A673 (cell line): ENCODE measurements around the gene CTNNBL1. TPM values are rescaled to one million over a fixed set of nuclear protein-coding genes. Genes with fewer than 3 reads are reported as not detected.

Experiments used
- BruUV-seq: library from RNA; stranded (reverse); fragments of 400-500 nt; replicated peaks from 2 replicates; lab custom pipeline; 2021; lab: Mats Ljungman, UMichigan
- CTCF ChIA-PET: fragments of 300-600 bp; sonication (Branson Sonifier 250); formaldehyde crosslinking; loops from one replicate; lab custom pipeline; 2022; ENCODE audit warnings: antibody characterized with exemption; lab: Charles Lee
- POLR2A ChIA-PET: fragments of 300-600 bp; sonication (Branson Sonifier 250); formaldehyde crosslinking; loops from one replicate; lab custom pipeline; 2022; ENCODE audit warnings: antibody characterized with exemption; ENCODE audit not compliant: low non-redundant PET; lab: Charles Lee
- DNase-seq: peaks from one replicate; pipeline ENCODE4 v3.0.0-alpha.2; 2015; ENCODE audit warnings: low spot score
- H3K27ac ChIP-seq: fragments of 200-600 bp; sonication (generic); 2 replicates; pipeline ENCODE4 v1.5.1; 2016; ENCODE audit warnings: mixed run types, low read depth, mild to moderate bottlenecking, mixed read lengths, antibody characterized with exemption, low read length; ENCODE audit not compliant: poor library complexity, severe bottlenecking
- H3K27me3 ChIP-seq: fragments of 200-600 bp; sonication (generic); replicated peaks from 2 replicates; pipeline ENCODE4 v1.6.1; 2017; ENCODE audit warnings: mixed run types, low read depth, mild to moderate bottlenecking, mixed read lengths, antibody characterized with exemption, low read length; ENCODE audit not compliant: insufficient read depth, poor library complexity
- H3K36me3 ChIP-seq: fragments of 200-600 bp; sonication (generic); 2 replicates; pipeline ENCODE4 v1.6.1; 2016; ENCODE audit warnings: mixed run types, mild to moderate bottlenecking, mixed read lengths, antibody characterized with exemption, low read length; ENCODE audit not compliant: insufficient read depth, poor library complexity, severe bottlenecking
- H3K4me1 ChIP-seq: fragments of 200-600 bp; sonication (generic); 2 replicates; pipeline ENCODE4 v1.6.1; 2017; ENCODE audit warnings: mixed run types, mild to moderate bottlenecking, mixed read lengths, antibody characterized with exemption, low read length; ENCODE audit not compliant: insufficient read depth, poor library complexity, severe bottlenecking
- H3K4me3 ChIP-seq: fragments of 200-600 bp; sonication (generic); 2 replicates; pipeline ENCODE4 v1.5.1; 2016; ENCODE audit warnings: low read depth, mixed run types, mild to moderate bottlenecking, mixed read lengths, low read length; ENCODE audit not compliant: poor library complexity, severe bottlenecking
- H3K9me3 ChIP-seq: fragments of 200-600 bp; sonication (generic); 2 replicates; pipeline ENCODE4 v1.6.1; 2016; ENCODE audit warnings: mixed run types, low read depth, mild to moderate bottlenecking, mixed read lengths, antibody characterized with exemption, low read length; ENCODE audit not compliant: poor library complexity, severe bottlenecking
- CTCF ChIP-seq: fragments of 300-800, 200-600 bp; sonication (generic); conservative IDR thresholded peaks from 2 replicates; pipeline ENCODE4 v1.5.1; 2017; ENCODE audit warnings: low read depth, mild to moderate bottlenecking, antibody characterized with exemption, low read length, moderate library complexity, mixed read lengths
- EZH2 ChIP-seq: fragments of 200-600 bp; sonication (generic); IDR thresholded peaks from 2 replicates; pipeline ENCODE4 v1.6.1; 2017; ENCODE audit warnings: borderline replicate concordance, low read depth, mild to moderate bottlenecking, mixed read lengths, antibody characterized with exemption, low read length; ENCODE audit not compliant: poor library complexity, severe bottlenecking
- intact Hi-C: fragments of 100-400 bp; cut with micrococcal nuclease; formaldehyde crosslinking; loops from one replicate; pipeline ENCODE4 v1.10.0; 2022; ENCODE audit not compliant: unreplicated experiment
- total RNA-seq: library from RNA; stranded (reverse); gene quantifications from 2 replicates; pipeline ENCODE4 v1.2.3, GENCODE V29; 2021

Gene CTNNBL1
- total RNA-seq, 1 experiment from 2014 or later = 88.5 TPM

- DNase-seq = no peak
- no TSS peak for BruUV-seq
- Histone ChIP-seq H3K27ac (peak overlapping the region; percentile 67), H3K4me1 (peaks cover 51% of the 10 kb centered on the region), H3K27me3 (no peaks in the 10 kb centered on the region), H3K9me3 (no peaks in the 10 kb centered on the region), H3K36me3 (no peaks in the 10 kb centered on the region), H3K4me3 (peak overlapping the region; percentile 64)
- ChIA-PET CTCF (interaction anchor here (0.6 kb wide), 1 partner anchor 158 kb away, joined by 4 read pairs; no protein-coding TSS in a partner anchor), POLR2A (no interaction called here)
- TF ChIP-seq CTCF (peak; percentile 60), EZH2 (no peak)
- intact Hi-C loops = loop anchor here (2.0 kb wide), 1 partner anchor 89 kb away; no protein-coding TSS in a partner anchor
Measured at GRCh38 chr20:37903317-37904007, 209.6 kb downstream of the CTNNBL1 start.

DNA sequence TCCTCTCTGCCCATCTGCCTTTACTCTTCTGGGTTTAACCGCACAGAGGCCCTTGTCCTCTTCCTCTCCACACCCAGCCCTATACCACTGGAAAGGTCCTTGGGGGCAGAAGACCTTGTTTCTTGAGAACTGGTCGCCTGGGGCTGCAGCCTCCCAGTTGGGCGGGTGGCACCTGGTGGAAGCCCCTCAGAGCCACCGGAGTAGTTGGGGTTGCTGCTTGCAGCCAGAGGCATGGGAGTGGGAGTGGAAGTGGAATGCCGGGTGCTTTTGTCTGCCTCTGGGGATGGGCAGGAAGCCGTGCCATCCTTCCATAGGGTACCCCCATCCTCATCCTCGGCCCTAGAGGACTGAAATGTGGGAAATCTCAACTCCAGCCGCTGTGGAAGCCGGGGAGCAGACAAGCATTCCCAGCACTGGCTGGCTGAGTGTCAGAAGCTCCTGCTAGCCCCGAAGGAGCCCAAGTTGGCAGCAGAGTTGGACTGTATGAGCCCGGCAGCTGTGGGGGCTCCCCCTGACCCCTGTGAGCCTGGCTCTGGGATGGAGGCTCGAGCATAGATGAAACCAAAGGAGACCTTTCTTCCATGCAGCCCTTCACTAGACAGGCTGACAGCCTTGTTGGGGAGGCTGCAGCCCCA is 210.3 kb downstream of the CTNNBL1 start:
- no peak for TF ChIP-seq EZH2
- no peak for TF ChIP-seq CTCF
- intact Hi-C loops = no loop called here
- peaks cover 44% of the 10 kb centered on the region for H3K4me1 ChIP-seq
- ChIA-PET CTCF (no interaction called here), POLR2A (no interaction called here)
- peak overlapping the region; percentile 64 for H3K4me3 ChIP-seq
- DNase-seq = no peak
- H3K27me3 ChIP-seq = no peaks in the 10 kb centered on the region
- H3K27ac ChIP-seq = no peak overlapping the region
- BruUV-seq = TSS peak; percentile 40
- H3K36me3 ChIP-seq = no peaks in the 10 kb centered on the region
- no peaks in the 10 kb centered on the region for H3K9me3 ChIP-seq

DNA sequence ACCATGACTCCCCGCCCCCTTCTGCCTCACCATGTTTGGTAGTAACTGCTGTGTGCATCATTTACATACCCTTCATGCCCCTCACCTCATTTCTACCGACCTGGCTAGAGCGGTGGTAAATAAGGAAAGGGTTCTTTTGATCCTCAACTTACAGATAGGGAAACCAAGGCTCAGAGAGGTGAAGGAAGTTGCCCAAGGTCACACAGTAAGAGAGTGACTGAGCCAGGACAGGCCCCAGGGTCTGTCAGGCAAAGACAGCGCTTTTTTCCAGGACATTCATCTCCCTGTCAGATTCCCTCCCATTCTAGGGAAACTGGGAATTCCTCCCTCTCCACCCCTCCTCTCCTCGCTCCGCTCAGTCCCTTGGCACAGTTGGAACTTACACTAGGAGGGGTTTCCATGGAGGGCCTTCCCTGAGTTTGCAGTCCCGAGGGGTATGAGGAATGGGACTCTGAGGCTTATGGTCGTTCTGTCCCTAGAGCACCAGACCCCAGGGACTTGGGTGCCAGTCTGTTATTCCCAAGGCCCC is 211.1 kb downstream of the CTNNBL1 start:
- Histone ChIP-seq H3K36me3 (no peaks in the 10 kb centered on the region), H3K4me3 (no peak overlapping the region), H3K27ac (no peak overlapping the region), H3K4me1 (peaks cover 44% of the 10 kb centered on the region), H3K27me3 (no peaks in the 10 kb centered on the region), H3K9me3 (no peaks in the 10 kb centered on the region)
- ChIA-PET CTCF (no interaction called here), POLR2A (no interaction called here)
- no peak for DNase-seq
- intact Hi-C loops = no loop called here
- no TSS peak for BruUV-seq
- TF ChIP-seq CTCF (no peak), EZH2 (no peak)
